ENCODE measurements around the gene CD40LG.

Gene CD40LG

DNA sequence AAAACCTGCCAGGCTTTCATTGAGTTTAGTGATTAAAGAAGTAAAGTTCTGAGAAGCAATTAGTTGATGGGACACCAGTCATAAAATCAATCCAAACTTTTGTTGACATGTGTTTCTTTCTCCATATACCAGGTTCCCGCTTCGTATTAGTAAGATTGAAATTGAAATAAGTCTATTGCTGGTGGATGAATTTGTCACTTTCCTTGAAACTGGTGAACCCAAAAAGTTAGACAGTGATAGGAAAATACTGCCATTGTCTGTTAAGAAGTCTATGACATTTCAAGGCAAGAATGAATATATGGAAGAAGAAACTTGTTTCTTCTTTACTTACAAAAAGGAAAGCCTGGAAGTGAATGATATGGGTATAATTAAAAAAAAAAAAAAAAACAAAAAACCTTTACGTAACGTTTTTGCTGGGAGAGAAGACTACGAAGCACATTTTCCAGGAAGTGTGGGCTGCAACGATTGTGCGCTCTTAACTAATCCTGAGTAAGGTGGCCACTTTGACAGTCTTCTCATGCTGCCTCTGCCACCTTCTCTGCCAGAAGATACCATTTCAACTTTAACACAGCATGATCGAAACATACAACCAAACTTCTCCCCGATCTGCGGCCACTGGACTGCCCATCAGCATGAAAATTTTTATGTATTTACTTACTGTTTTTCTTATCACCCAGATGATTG, at the start of gene CD40LG:
Gene CD40LG, plus strand, starts transcription at position 482 of the 684 bp plus-strand sequence. Its CDS starts 91 bp downstream, at position 573.
- DNase-seq (ENCODE audit: low read depth): peak; percentile 60

DNA sequence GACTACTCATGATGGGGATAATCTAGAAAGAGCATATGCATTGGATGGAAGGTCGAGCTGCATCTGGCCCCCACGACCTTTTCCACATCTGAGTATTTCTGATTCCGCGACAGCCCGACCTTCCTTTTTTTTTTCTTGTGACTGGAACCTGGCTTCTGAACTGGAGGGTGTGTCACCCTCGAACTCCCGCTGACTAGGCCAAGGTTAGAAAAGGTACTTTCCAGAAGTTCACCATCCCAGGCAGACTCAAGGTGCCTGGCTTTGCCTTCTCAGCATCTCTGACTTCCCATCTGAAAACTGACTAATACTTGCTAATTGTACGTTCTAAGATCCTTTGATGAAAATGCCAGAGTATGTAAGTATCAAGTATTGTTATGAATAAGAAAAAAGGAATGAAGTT, 49.3 kb upstream of the CD40LG start:
- DNase-seq (ENCODE audit: low read depth): no peak

DNA sequence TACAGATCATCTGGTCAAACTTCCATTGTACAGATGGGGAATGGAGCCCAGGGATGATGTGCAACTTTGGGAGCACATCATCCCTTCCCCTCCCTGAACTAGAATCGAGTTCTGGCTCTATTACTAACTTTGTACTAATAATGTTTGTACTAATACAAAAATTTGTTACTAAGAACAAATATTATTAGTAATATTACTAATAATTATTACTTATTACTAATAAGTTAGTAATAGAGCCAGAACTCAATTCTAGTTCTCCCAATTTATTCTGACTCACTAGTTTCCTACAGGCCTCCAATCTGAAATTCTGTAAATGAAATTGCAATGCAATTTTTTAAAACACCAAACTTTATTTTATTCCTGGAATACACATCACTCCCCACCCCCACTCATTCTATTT, 47.9 kb upstream of the CD40LG start:
- no peak for DNase-seq (ENCODE audit: low read depth)

DNA sequence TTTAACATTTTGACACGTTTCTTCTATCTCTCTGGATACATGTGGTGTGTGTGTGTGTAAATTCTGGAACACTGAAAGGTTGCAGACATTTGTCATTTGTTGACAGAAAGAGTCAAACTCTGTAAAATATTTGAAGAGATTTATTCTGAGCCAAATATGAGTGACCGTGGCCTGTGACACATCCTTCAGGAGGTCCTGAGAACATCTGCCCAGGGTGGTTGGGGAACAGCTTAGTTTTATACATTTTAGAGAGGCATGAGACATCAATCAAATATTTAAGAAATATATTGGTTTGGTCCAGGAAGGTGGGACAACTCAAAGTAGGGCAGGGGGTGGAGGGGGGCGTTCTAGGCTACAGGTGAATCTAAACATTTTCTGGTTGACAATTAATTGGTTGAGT, 40.7 kb upstream of the CD40LG start:
- no peak for DNase-seq (ENCODE audit: low read depth)

DNA sequence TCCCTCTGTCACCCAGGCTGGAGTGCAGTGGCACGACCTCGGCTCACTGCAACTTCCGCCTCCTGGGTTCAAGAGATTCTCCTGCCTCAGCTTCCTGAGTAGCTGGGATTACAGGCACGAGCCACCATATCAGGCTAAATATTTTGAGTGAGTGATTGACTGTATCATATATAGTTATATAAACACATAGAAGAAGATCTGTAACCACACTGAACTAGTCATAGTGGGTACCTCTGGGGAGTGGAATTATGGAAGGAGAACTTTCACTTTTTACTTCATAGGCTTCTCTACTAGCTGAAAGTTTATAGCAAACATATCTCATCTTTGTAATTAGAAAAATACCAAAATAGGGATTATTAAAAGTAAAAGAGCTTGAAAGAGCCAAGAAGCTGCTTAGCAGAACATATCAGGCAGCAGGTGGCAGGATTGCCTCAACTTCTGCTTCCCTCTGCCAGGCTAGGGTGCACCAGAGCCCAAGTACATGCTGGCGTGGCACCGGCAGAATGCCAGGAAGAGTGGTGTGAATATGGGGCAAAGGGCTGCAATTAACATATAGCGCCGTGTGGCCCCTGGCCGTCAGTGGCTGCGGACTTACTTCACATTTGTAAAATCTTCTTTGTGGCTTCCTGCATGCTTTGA, 39.5 kb upstream of the CD40LG start:
- DNase-seq (ENCODE audit: low read depth): no peak

DNA sequence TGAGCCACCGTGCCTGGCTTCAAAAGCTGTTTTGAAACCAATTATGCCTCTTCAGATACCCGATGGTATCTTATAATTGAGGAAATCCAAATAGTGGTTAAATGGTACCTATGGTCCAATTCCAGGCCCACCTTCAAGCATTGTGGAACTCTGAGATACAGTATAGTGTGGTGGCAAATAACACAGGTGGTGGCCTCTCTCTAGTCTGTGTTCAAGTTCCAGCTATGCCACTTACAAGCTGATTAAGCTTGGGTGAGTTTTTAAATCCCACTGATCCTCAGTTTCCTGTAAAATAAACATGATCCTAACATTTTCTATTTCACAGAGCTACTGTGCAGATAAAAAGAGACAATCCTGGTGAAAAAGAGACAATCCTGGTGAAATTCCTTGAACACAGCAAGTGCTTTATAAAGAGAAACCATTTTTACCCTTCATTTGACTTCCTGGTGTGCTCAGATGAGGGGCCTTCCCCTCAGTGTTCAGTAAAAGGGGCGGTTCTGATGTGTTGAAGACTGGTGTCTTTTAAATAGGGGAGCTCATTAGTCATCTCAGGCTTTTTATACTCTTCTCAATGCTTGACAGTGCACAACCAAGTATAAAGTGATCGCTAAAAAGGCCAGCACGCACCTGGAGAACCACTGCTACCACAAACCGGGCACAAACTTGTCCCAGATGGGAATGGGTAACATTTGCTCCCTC, 30.8 kb upstream of the CD40LG start:
- no peak for DNase-seq (ENCODE audit: low read depth)

DNA sequence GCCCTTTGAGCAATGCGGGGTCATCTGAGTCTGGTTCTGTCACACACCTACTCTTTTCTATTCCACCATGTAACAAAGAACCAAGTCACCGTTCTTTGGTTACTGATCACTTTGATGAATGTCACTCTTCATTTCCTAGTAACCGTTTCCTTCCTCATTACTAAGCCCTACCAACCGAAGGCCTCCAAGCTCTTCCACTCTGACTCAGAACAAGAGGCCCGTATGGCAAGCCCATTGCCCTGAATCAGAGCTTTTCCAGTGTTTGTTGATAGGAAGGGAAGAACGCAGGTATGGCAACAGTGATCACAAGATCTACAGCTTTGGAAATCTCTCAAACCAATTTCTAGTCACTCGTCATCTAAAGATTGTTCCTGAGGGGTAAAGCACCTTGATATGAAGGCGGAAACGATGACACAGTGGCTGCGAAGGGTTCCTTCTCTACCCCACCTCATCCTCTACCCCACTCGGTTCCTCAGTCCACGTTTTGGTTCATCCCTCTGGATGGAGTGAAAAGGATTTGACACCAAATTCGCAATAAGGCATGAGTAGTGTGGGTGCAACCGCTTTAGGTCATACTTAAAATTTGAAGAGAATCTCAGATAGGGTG, 28.0 kb upstream of the CD40LG start:
- no peak for DNase-seq (ENCODE audit: low read depth)

DNA sequence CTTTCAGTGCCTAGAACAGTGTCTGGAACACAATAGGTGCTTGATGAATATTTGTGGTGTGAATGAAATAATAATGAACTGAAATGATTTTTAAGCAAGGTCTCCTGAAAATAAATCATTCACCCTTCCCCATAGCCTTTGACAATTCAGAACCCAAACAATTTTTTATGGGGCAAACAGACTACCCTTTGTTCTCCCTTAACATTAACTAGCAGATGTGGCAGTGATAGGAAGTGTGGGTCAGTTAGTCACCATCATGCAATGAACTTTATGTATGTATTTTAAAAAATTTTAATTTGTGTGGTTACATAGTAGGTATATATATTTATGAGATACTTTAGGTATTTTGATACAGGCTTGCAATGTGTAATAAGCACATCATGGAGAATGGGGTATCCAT, 27.2 kb upstream of the CD40LG start:
- no peak for DNase-seq (ENCODE audit: low read depth)

DNA sequence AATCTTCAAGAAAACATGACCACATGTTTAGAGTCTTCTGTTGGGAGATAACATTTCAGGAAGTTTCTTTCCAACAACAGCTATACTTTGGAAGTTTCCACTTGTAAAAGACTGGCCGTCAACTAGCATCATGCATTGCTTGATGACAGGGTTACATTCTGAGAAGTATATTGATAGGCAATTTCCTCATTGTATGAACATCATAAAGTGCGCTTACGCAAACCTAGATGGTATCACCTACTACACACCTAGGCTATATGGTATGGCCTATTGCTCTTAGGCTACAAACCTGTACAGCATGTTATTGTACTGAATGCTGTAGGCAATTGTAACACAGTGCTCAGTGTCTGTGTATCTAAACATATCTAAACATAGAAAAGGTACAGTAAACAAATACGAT, 25.4 kb upstream of the CD40LG start:
- DNase-seq (ENCODE audit: low read depth): no peak

DNA sequence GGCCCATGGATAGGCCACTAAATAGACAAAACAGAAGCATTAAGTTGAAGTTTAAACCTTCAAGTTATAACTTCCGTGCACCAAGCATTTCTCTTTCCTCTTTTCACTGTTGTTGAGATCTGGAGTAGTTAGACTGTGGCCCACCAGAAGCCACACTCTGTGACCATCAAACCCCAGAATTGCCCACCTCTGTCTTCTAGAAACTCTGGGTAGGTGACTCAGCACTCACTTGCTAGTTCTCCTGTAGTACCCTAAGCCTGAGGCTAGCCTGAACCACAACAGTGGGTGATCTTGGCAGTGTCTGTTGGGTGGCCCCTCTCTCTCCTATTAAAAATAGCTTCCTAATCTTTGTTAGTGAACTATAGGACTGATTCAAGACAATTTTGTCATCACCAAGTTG, 24.6 kb upstream of the CD40LG start:
- DNase-seq (ENCODE audit: low read depth): no peak

DNA sequence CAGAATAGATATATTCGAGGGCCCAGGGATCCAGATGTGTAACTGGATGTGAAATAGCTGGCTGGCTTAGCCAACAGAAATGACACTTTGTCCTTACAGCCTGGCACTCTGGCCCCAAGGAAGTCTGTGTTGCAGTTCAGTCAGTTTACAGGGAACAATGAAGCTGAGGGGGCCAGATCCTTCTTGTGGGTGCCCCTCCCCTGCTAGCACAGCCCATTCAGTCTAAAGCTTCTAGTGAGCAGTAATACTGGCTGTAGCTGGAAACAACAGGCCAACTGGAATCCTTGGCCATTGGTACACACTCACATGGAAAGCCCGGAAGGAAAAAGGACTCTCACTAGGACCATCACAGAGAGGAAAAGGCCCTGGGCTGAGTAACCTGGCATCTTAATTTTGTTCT, 22.7 kb upstream of the CD40LG start:
- DNase-seq (ENCODE audit: low read depth): no peak

DNA sequence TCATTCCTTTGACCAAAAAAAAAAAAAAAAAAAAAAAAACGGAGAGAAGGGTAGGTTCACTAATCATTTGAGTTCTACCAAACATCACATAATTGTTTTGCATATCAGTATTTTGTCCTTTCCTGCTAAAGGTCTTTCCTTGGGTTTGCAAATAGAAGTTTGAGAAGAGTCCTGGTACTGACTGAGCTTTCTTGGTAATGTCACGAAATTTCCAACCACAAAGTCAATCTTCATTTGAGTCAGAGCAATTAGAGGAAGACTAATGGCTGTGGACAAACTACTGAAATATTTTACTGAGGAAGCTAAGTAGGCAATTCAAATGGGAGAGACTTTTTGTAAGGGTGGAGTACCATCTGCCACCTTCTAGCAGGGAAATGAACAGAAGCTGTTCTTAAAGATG, 21.7 kb upstream of the CD40LG start:
- DNase-seq (ENCODE audit: low read depth): no peak

DNA sequence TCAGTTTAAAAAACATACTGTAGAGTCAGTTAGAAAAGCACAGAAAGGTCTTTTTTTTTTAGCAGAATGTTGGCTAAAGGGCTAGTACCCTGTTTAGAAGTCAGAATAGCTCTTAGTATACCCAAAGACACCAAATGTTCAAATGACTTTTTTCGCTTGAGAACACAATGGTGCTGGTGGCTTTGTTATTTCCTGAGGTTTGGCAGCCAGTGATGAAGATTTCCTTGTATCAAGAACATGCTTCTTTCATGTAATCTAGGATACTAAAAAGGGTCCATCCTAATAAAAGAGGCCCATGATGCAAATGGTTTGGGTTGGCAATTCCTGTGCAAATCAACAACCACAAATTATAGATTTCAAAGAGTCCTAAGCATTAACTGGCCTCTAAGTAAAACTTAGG, 21.1 kb upstream of the CD40LG start:
- DNase-seq (ENCODE audit: low read depth): no peak

DNA sequence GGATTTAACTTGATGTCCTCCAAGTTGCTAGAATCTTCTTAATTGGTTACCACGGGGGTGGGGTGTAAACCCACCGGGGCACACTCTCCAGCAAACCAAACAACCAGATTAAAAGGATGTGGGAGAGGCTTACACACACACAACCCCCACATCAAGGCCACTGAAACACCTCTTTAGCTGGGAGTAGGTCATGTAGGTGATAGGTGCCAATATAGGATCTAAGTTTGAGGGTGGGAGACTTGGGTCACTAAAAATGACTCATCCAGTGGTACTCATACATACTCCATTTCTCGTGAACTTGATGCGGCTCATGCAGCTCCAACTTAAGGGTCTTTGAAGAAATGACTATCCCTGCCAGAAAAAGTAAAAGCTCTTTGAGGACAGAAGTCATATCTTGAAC, 20.5 kb upstream of the CD40LG start:
- no peak for DNase-seq (ENCODE audit: low read depth)

DNA sequence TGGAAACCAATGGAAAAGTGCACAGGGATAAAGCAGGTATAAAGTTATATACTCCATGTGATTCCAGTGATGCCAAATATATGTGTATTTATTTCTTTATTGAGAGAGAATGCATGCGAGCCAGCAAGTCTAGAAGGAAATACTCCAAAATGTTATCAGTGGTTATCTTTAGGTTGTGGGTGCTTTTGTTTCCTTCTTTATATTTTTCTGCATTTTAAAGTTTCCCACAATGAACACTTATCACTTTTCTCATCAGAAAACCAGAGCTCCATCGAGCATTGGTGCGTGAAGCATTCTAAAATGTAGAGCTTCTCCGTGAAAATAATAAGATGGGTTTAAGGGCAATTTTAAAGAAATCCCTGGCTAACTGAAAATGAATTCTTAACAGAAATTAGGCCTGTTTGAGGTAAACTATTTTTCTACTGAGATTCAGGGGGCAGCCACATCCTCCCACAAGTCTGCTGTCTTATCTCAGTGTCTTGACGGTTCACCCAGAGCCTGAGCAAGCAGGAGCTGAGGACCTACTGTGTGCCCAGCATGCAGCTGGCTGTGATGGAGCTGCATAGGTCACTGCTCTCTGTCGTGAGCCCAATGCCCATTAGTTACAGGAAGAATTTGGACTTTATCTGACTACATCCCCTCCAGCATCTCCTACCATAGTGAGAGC, 18.7 kb upstream of the CD40LG start:
- no peak for DNase-seq (ENCODE audit: low read depth)

DNA sequence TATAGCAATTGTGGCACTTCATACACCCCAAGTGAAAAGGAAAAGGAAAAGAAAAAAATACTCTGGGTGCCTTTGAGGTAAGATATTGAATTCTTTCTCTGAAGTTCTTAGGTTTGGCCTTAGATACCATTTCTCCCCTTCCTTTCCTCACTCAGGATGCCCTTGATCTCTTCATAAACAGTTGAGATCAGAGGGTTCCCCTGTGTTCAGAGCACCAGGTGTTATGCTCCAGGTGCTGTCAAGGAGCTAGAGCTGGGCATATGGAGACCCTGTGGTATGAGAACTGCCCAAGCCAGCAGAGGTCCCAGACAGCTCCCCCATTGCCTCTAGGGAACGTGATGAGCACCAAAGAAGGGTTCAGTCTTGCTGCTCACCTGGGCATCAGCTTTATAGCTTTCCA, 17.1 kb upstream of the CD40LG start:
- no peak for DNase-seq (ENCODE audit: low read depth)

DNA sequence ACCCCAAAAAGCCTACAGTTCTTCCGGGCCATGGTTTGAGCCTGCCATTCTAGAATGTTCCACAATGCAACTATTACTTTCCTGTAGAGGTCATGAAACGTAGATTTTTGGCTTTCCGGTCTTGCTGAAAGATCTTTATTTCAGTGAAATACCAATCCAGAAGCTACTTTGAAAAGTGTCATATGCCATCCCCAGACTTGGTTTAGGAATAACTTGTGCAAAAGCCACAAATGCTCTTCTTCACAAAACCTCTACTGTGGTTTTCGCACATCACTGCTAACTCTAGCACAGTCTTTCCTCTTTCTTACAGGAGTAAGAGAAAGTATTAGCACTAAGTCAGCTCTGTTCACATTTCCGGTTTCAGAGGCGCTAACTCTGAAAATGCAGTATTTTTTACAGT, 12.7 kb upstream of the CD40LG start:
- DNase-seq (ENCODE audit: low read depth): no peak

DNA sequence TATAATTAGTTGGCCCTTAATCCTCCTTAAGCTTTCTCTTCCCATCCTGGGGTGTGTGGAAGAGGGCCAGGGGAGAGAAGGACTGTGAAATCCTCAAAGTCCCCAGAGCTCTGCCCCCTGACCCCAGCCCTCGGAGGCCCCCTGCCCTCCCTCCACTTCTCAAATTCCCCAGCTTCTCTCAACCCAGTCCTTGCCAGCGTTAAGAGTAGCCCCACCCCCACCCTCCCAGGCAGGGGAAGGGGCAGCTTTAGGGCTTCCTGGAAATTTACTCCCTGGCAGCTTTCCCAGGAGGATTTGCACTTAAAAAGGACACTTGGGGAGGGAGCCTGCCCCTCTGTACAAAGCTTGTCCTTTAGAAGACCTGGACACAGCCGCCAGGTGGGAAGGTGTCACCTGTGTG, 11.8 kb upstream of the CD40LG start:
- DNase-seq (ENCODE audit: low read depth): no peak

DNA sequence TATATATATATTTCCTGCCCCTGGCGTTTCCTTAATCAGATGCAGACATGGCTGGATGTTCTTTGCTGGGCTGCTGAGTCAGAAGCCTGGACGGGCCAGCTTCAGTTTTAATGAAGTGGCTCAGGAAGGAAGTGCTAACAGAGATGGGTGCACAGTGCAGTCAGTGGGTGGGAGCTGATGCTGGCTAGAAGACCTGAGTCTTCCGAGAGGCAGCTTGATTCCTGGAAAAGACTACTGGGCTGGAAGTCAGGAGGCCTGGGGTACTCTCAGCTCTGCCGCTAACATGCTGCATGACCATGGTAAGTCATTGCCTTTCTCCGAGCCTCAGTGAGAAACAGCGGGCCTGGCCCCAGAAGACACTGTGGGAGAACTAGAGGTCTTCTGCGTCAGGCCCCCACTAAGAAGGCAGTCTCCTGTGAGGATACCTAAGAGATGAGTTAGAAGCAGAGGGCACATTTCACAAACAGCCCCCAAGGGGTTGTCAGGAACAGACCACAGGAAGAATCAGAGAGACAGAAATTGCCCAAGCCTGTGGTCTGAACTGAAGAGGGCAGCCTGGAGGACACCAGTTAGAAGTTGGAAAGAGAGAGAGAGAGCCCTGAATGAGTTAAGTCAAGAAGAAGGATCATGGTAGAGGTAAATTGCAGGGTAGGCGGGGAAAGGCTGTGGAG, 8.3 kb upstream of the CD40LG start:
- DNase-seq (ENCODE audit: low read depth): no peak

DNA sequence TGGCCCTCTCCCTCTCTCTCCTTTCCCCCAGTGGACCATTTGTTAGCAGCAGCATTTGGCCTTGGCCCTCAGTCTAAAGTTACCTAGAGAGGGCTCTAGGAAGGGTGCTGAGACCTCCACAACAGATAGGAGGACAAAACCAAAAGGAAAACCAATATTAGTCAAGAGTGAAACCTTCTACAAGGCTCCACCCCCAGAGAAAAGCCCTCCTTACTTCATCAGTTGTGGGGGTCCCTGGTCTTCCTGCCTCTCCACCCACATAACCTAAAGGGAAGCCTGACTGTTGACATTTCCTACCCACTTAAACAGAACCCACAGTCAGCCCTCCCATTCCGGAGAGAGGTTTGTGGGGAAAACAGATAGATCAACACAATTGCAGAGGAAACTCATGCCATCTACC, 4.7 kb upstream of the CD40LG start:
- no peak for DNase-seq (ENCODE audit: low read depth)

DNA sequence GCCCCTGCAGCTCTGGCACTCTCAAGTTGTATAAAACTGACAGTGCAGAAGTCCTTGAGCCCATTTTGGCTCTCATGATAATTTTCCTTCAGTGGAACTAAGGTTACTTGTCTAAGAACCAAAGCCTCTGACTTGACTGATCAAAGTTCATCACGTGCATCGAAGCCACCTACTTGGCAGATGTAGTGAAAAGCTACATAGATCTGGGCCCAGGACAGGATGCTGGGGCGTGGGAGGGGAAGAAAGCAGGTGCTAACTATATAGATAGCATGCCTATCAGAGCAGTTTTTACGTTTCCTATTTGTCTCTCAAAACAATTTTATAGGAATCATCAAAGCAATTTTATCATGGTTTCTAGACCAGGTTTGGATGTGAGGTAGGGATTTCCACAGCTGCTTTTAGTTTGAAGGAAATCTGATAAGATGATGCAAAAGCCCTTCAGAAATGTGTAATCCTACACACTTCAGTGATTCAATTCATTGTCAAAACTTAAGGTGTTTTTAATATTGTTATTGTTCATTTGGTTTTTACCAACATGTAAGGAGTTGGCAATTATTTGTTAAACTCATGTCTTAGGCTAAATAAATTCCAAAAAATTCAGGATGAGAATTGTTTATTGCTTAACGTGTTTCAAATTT, 1.2 kb upstream of the CD40LG start:
- peak; percentile 9 for DNase-seq (ENCODE audit: low read depth)

DNA sequence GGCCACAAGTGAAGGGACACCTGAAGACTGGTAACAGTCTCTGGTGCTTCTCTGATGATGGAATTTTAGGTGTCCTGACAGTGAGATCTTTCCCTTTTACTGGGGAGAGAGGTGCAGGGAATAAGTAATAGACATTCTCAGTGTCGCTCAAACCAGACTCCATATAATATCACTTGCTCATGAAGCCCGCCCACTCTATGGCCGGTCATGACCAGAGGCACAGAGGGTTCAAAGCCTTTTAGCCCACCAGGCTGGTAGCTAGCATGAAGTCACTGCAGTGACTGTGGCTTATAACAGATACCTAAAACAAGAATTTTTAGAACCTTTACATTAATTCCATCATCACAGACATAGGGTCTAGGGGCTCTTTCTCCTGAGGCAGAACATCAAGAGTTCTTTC, 2.9 kb downstream of the CD40LG start:
- DNase-seq (ENCODE audit: low read depth): no peak
